Stimulated activated CD4-positive, alpha-beta T cell treated with anti-CD3 and anti-CD28 coated beads, Interleukin-2, amount 100 ng/mL, for 4 hours (primary cell): Measurements from ENCODE around the gene SUSD6.
"Not testable (repeated sequence)": the region's sequence is repeated elsewhere in the genome, so short reads cannot be mapped to it uniquely, and the experiment has no call there.

Experiments used
- DNase-seq: peaks from one replicate; pipeline ENCODE4 v3.0.0-alpha.2; 2020; ENCODE audit warnings: low read depth

SUSD6 gene

DNA sequence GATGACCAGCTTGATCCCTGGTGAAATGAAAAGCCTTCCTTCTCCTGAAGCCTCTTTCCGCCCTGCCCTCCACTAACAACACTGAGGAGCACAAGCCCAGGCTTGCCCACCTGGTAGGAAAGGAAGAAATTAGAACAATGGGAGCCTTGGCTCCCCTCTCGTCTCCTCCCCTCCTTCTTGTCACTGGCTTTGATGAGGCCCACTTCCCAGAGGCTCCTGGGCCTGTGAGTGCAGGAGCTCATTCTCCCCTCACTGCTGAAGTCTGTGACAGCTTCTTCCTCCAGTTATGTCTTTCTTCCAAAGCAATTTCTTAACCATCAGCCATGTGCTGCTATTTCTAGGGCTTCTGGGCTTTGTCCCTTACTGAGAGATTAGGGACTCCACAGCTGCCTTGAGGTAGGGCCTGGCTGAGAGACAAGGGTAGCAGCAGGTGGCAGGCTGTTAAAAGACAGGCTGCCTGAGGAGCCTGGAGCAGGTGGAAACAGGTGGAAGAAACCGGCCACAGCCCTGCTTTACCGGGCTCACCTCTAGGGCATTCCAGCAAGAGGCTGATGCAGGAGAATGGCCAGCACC is 101.9 kb downstream of the SUSD6 start:
- no peak for DNase-seq

DNA sequence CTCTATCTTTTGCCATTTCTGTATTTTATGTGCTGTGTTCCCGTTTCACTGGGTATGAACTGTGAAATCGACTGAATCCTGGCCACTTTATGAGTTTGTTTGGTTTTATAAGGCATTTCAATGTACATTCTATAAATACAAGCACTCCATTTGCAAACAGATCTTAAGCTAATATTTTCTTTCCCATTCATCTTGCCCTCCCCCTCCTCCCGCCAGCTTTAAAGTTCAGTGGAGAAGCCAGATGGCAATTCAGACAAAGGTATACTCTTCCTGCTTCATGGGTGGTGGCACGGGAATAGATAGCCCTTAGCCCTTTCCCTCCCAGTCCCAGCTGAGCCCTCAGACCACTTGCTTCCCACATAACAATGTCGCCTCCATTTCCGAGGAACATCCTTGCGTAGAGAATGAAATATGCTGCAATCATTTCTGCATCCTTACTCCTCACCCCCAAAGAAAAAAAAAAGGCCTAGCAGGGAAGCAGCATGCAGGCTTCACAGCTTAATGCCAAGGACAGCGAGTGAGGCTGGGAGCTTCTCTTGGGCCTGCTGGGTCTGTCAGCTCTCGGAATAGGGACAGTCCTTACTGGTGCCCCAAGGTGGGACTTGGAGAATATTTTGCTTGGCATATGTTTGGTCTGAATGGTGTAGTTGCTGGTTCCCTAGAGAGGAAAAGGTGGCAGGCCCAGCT is 102.7 kb downstream of the SUSD6 start:
- no peak for DNase-seq

DNA sequence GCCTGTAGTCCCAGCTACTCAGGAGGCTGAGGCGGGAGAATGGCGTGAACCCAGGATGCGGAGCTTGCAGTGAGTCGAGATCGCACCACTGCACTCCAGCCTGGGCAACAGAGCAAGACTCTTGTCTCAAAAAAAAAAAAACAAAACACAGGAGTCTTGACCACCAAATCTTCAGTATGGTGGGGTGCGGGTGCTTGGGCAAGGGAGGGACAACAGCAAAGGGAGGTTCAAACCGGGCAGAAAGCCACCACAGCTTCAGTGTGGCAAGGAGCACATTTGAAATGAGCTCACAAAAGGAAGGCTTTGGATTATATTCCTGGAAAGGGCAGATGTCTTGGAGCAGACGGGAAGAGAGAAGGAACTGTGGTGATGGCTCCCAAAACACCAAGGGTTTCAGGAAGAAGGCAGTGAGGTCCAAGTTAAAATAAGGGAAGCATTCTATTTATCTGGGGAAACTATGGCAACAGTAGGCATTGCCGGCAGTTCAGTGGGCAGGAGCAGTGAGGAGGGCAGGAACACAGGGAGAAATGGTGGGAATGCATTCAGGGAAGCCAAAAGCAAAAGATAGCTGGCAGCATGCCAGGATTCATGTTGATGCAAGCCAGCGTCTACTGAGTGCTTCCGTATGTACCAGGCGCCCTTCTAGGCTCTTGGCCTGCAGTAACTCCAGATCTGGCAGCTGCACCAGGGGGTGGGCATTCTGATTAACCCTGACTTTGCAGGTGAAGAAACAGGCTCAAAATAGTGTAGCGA is 104.5 kb downstream of the SUSD6 start:
- DNase-seq, result no peak

- no peak for DNase-seq
Measured at GRCh38 chr14:69716478-69717187, 105.2 kb downstream of the SUSD6 start.

DNA sequence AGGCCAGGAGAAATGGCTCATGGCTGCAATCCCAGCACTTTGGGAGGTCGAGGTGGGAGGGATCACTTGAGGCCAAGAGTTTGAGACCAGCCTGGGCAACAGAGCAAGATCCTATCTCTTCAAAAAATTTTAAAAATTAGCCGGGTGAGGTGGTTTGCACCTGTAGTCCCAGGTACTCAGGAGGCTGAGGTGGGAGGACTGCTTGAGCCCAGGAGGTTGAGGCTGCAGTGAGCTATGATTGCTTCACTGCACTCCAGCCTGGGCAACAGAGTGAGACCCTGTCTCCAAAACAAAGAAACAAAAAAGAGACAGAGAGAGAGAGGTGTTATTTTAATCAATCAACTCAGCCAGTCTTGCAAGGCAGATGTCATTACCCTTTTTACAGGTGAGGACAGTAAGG is 107.2 kb downstream of the SUSD6 start:
- not testable (repeated sequence) for DNase-seq

GRCh38 chr14:69719501-69719951 is 108.1 kb downstream of the SUSD6 start:
- no peak for DNase-seq

DNA sequence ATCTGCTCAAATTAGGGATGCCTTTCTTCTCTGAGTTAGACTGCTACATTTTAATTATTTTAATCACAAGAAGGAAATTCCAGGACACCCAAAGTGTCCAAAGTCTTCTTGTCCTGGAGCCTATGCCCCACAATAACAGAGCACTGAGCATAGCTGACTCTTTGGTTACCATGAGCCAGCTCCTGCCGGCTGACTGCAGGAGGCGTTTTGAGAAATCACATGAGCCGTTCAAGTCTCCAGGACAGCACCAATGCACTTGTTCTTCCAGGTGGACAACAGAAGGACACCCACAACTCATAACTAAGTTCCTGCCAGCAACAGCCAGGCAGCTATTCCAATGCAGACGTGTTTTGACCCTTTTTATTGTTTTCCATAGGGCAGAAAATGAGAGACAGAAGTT is 109.5 kb downstream of the SUSD6 start:
- DNase-seq, result no peak

DNA sequence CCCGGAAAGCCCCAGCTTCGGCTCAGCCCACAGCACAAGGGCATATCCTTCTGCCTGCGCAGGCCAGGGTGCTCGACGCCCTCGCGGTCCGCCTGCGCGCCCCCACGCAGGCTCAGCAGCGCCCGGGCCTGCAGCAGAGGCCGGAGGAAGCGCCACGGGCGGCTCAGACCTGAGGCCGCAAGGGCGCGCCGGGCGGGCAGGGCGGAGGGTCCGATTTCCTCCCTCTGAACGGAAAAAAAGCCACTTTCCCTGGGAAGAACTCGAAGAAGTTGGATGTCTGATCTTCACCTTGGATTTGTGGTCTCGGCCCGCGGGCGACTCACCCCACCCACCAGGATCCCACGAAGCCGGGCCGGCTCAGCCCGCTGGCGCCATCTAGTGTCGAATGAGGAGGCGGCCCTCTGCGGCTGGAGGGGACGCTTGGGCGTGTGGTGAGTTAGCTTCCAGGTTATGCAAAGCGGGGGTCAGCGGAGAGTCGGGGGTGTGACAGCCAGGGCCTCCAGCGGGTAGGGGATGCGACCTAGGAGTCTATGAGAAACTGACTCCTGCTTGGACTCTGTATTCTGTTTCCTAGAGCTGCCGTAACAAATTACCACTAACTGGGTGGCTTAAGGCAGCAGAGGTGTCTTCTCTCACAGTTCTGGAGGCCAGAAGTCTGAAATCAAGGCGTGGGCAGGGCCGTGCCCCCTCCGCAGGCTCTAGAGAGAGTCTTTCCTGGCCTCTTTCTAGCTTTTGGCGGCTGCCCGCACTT is 115.5 kb downstream of the SUSD6 start:
- peak; percentile 72 for DNase-seq

DNA sequence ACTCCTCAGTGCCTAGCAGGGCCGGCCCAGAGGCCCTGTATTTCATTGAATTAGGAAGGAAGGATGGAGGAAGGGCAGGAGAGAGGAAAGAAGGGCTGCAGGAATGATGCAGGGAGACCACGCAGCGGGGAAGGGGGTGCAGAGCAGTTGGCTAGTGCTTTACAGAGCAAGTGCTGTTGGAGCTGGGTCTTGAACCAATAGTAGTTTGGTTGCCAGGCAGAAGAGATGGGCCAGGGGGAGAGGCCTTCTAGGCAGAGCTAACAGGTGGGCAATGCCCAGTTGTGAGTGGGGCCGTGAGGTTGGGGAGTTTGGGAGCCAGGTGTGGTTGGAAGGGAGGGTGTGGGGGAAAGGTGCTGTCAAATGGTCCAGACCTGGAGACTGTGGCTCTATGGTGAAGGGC is 116.5 kb downstream of the SUSD6 start:
- no peak for DNase-seq

- not testable (repeated sequence) for DNase-seq
Measured at GRCh38 chr14:69731919-69732598, 120.7 kb downstream of the SUSD6 start.

DNA sequence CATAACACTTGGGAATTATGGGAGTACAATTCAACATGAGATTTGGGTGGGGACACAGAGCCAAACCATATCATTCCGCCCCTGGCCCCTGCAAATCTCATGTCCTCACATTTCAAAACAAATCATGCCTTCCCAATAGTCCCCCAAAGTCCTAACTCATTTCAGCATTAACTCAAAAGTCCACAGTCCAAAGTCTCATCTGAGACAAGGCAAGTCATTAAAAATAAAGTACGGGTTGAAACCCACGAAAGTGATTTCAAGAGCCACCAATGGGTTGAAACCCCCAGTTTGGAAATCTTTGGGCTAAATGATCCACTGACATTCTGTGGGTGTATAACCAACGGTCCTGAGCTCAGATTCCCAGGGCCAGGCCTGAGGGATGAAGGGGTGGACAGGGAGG is 125.0 kb downstream of the SUSD6 start:
- not testable (repeated sequence) for DNase-seq

DNA sequence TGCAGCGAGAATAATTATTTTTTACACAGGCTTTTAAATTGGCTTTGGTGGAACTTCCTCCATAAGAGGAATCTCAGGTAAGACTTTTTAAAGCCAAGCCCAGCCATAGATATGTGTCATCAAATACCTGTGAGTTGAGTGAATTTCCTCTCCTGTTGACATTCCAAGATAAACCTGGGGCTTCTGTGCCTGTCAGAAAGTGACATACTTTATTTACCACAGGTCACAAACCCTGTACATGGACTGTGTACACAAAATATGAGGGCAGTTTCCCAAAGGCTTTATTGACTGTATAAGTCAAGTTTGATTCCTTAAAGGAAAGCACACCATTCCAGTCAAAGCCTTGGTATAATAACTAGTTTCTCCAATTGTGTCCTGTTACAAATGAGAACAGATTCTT is 129.7 kb downstream of the SUSD6 start:
- DNase-seq, result no peak

DNA sequence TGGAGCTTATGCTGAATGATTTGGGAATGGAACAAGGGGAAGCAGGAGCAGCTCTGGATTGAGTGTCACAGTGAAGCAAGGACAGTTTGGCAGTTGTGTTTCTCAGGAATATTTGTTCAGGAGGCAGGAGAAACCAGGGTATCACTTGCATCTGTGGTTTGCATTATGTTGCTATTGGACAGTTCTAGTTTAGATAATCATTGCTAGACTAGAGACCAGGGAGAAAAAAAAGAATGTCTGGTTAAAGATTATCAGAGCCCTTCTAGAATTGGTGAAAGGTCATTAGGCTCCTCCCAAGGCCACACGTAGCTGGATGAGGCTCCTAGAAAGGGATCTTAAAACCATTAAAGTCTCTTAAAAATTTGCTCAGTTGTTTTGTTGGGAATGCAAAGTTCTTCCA is 138.6 kb downstream of the SUSD6 start:
- DNase-seq, result no peak

DNA sequence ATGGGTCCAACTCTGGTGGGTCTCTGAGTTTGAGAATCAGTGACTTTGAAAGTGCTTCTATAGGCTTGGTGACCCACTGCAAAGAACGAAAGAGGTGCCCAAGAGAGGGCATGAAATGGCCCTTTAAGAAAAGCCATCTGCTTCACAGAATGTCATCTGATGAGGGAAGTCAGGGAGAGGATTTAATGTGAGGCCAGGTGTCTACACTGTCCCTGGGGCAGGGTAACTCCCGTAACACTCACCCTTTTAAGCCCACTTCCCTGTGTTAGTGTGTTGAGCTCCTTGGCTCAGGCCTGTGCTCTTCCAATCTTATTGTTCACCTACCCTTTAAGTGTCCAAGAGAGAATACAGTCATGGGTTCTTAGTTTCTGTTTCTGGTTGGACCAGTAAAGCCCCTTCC is 139.1 kb downstream of the SUSD6 start:
- DNase-seq, result no peak

- no peak for DNase-seq
Measured at GRCh38 chr14:69752773-69753172, 141.4 kb downstream of the SUSD6 start.

DNA sequence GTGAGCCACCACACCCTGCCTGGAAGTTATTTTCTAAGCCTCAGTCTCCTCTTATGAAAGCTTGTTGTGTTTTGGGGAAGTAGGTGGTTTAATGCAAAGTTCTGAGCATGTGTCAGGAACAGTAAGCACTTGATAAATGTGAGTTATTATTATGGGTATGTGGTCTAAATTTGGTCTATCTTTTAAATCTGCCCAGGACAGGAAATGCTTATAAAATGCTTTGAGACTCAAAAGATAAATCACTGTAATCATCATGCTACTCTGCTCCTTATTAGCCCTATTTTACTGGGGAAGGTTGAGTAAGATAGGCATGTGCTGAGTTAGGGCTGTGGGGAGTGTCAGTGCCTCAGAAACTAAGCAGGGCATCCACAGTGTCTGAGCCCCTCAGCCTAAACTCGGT is 142.5 kb downstream of the SUSD6 start:
- DNase-seq, result no peak

DNA sequence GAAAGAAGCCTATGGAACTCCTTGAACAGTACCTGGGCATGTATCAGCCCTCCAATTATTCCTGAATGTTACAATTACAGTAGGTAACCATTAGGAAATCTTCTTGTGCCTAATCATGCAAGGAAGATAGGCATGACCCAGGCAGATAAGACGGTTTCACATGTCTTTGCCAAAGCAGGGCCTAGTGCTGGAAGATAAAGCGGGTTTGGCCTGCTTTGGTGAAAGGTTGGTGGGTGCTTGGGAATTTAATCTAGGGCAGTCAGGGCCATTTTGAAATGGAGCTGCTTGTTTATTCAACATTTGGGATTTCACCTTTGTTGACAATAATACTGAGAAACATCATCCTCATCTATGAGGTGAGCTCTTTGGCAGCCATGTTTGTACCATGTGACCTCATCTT is 143.1 kb downstream of the SUSD6 start:
- DNase-seq, result no peak

DNA sequence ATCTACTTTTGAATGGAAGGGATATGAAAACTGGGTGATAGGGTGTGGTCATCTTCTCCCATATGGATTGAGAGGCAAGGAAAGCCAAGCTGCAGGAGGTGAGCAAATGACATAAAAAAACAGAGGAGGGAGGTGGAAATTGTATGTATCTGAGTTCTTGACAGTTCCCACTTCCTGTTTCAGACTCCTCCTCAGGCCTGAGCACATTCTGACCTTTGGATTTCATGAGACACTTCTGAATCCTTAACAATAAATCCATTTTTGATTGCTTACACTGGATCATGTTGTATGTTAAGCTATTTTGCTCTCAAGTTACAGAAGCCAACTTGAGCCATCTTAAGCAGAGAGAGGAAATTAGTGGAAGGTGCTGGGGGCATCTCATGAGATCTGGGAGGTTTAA is 143.9 kb downstream of the SUSD6 start:
- no peak for DNase-seq

DNA sequence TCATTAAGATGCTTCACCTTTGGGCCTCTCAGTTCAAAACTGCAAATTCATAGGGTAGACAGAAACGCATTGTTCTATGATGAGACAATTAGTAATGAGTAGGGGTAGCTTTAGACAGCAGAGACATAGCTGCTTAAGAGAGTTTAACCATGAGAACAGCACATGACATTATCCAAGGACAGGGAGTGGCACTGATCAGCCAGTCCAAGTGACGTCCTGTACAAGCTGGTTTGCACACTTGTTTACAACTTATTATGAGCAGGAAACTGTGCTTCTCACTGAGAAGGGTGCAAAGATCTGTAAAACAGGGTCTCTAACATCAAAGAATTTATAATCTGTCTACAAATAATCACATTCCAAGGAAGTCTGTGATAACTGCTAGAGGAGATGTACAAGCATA is 144.4 kb downstream of the SUSD6 start:
- no peak for DNase-seq

GRCh38 chr14:69756298-69756697 is 144.9 kb downstream of the SUSD6 start:
- DNase-seq, result no peak

DNA sequence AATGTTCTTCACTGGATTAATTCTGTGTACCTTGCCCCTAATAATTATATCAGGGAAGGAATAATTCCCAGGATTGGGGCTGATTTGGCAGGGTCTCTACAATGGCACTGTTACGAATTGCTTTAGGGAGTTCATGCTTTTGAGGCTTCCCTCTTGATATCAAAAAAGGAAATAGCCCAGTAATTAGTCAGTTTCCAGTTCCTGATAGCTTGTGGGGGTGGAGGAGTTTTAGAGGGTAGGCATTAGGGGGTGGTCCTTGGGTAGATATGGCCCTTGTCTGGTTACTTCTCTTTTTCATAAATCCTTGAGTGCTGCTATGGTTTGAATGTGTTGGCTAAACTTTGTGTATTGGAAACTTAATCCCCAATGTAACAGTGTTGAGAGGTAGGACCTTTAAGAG is 149.4 kb downstream of the SUSD6 start:
- DNase-seq, result no peak
